Activated CD8-positive, alpha-beta T cell treated with anti-CD3 and anti-CD28 coated beads for 36 hours (primary cell): ENCODE measurements around the gene OSTM1. TPM values are rescaled to one million over a fixed set of nuclear protein-coding genes. Genes with fewer than 3 reads are reported as not detected.

Experiments
- ATAC-seq: fragments of 200-7000 bp; cut with Tn5 transposase; one replicate; pipeline ENCODE4 v1.10.0; 2021; ENCODE audit warnings: mild to moderate bottlenecking, moderate library complexity
- CTCF ChIA-PET: fragments of 350-600 bp; sonication (Branson Sonifier 250); formaldehyde crosslinking; loops from one replicate; lab custom pipeline; 2021; ENCODE audit warnings: antibody characterized with exemption; lab: Charles Lee
- POLR2A ChIA-PET: fragments of 350-600 bp; sonication (Branson Sonifier 250); formaldehyde crosslinking; loops from one replicate; lab custom pipeline; 2021; ENCODE audit warnings: antibody characterized with exemption; lab: Charles Lee
- DNase-seq: peaks from one replicate; pipeline ENCODE4 v3.0.0-alpha.2; 2020
- H3K27ac Mint-ChIP-seq: one replicate; pipeline ENCODE4 v1.8.0; 2021; ENCODE audit warnings: mild to moderate bottlenecking, mixed read lengths
- H3K27me3 Mint-ChIP-seq: one replicate; pipeline ENCODE4 v1.8.0; 2021; ENCODE audit warnings: mixed read lengths
- H3K36me3 Mint-ChIP-seq: one replicate; pipeline ENCODE4 v1.8.0; 2021; ENCODE audit warnings: low read depth, mixed read lengths
- H3K4me1 Mint-ChIP-seq: one replicate; pipeline ENCODE4 v1.8.0; 2021; ENCODE audit warnings: low read depth, mixed read lengths
- H3K4me3 Mint-ChIP-seq: one replicate; pipeline ENCODE4 v1.8.0; 2021; ENCODE audit warnings: mild to moderate bottlenecking, moderate library complexity, mixed read lengths
- H3K9me3 Mint-ChIP-seq: one replicate; pipeline ENCODE4 v1.8.0; 2021; ENCODE audit warnings: mixed read lengths
- CTCF ChIP-seq: fragments of 200-600 bp; IDR thresholded peaks from one replicate; pipeline ENCODE4 v1.8.0; 2022; ENCODE audit warnings: antibody characterized with exemption, mild to moderate bottlenecking
- intact Hi-C: fragments of 100-400 bp; cut with micrococcal nuclease; formaldehyde crosslinking; loops from one replicate; pipeline ENCODE4 v1.10.0; 2022
- total RNA-seq, 2 experiments: library from RNA; stranded (reverse); gene quantifications; one replicate each; pipeline ENCODE4 v1.2.3, GENCODE V29; 2021

The OSTM1 gene
- total RNA-seq, 2 experiments from 2014 or later: 7.2 to 7.5 TPM

- Mint-ChIP-seq H3K27me3 (peaks cover 84% of the 10 kb centered on the region), H3K27ac (no peak overlapping the region), H3K4me1 (peaks cover 30% of the 10 kb centered on the region), H3K4me3 (no peak overlapping the region), H3K36me3 (no peaks in the 10 kb centered on the region), H3K9me3 (no peaks in the 10 kb centered on the region)
- peak; percentile 15 for ATAC-seq
- DNase-seq: peak; percentile 28
- no peak for TF ChIP-seq CTCF
- ChIA-PET POLR2A (no interaction called here), CTCF (no interaction called here)
- intact Hi-C loops: no loop called here
Observed at GRCh38 chr6:108120311-108120710, 45.8 kb upstream of the OSTM1 start.

- intact Hi-C loops: loop anchor here (10.0 kb wide), 1 partner anchor 405 kb away; no protein-coding TSS in a partner anchor
- Mint-ChIP-seq H3K4me3 (peak overlapping the region; percentile 75), H3K4me1 (peaks cover 35% of the 10 kb centered on the region), H3K9me3 (no peaks in the 10 kb centered on the region), H3K27ac (no peak overlapping the region), H3K36me3 (no peaks in the 10 kb centered on the region), H3K27me3 (peaks cover 85% of the 10 kb centered on the region)
- ChIA-PET POLR2A (no interaction called here), CTCF (interaction anchor here (1.3 kb wide), 1 partner anchor 373 kb away, joined by 6 read pairs; no protein-coding TSS in a partner anchor)
- no peak for DNase-seq
- no peak for ATAC-seq
- no peak for TF ChIP-seq CTCF
Observed at GRCh38 chr6:108119769-108120141, 45.2 kb upstream of the OSTM1 start.

GRCh38 chr6:108118810-108119768, 44.5 kb upstream of the OSTM1 start:
- ChIA-PET POLR2A (interaction anchor here (0.6 to 0.7 kb wide), 3 partner anchors 14 to 97 kb away, joined by 3 to 4 read pairs (median 3); no protein-coding TSS in a partner anchor), CTCF (interaction anchor here (1.0 to 1.3 kb wide), 3 partner anchors 46 to 373 kb away, joined by 3 to 6 read pairs (median 5); no protein-coding TSS in a partner anchor)
- intact Hi-C loops: loop anchor here (10.0 kb wide), 1 partner anchor 406 kb away; no protein-coding TSS in a partner anchor
- peaks cover 85% of the 10 kb centered on the region for H3K27me3 Mint-ChIP-seq
- peak overlapping the region; percentile 75 for H3K4me3 Mint-ChIP-seq
- H3K27ac Mint-ChIP-seq: no peak overlapping the region
- no peak for ATAC-seq
- H3K4me1 Mint-ChIP-seq: peaks cover 40% of the 10 kb centered on the region
- DNase-seq: peak; percentile 34
- H3K36me3 Mint-ChIP-seq: no peaks in the 10 kb centered on the region
- no peaks in the 10 kb centered on the region for H3K9me3 Mint-ChIP-seq
- TF ChIP-seq CTCF: no peak

GRCh38 chr6:108118359-108118724, 43.8 kb upstream of the OSTM1 start:
- no peak for TF ChIP-seq CTCF
- POLR2A ChIA-PET: interaction anchor here (0.6 to 0.7 kb wide), 2 partner anchors 13 to 97 kb away, joined by 3 to 4 read pairs; no protein-coding TSS in a partner anchor
- no peaks in the 10 kb centered on the region for H3K9me3 Mint-ChIP-seq

More at GRCh38 chr6:108118359-108118724, 43.8 kb upstream of the OSTM1 start:
- peaks cover 87% of the 10 kb centered on the region for H3K27me3 Mint-ChIP-seq
- no peak for ATAC-seq
- no peak for DNase-seq
- H3K4me3 Mint-ChIP-seq: peak overlapping the region; percentile 75
- no peak overlapping the region for H3K27ac Mint-ChIP-seq
- intact Hi-C loops: loop anchor here (10.0 kb wide), 1 partner anchor 406 kb away; no protein-coding TSS in a partner anchor
- CTCF ChIA-PET: interaction anchor here (1.0 to 1.3 kb wide), 3 partner anchors 46 to 374 kb away, joined by 3 to 6 read pairs (median 5); no protein-coding TSS in a partner anchor
- no peaks in the 10 kb centered on the region for H3K36me3 Mint-ChIP-seq
- H3K4me1 Mint-ChIP-seq: peaks cover 47% of the 10 kb centered on the region
